HepG2 (cell line): Measurements from ENCODE around the gene NTN3. TPM values are rescaled to one million over a fixed set of nuclear protein-coding genes. Genes with fewer than 3 reads are reported as not detected.

Experiments
- FOSL2 ChIP-seq: sonication (generic); formaldehyde crosslinking; IDR thresholded peaks from 2 replicates; pipeline ENCODE4 v1.4.0; 2020; ENCODE audit warnings: missing genetic modification reagents
- FOXP1 ChIP-seq, 2 experiments: fragments of 450-650 bp in 1 of 2; IDR thresholded peaks; 2 replicates each; pipeline ENCODE4 v1.6.1; 2017 to 2018; ENCODE audit warnings: antibody characterized with exemption in 1 of 2
- HMGXB4 ChIP-seq, 2 experiments: sonication (generic) in 1 of 2; formaldehyde crosslinking in 1 of 2; IDR thresholded peaks; 2 replicates each; pipeline versions ENCODE4 v1.4.0 to v1.6.1; 2018 to 2020; ENCODE audit warnings: missing genetic modification reagents in 2 of 2, borderline replicate concordance in 1 of 2, low read depth in 1 of 2, mild to moderate bottlenecking in 1 of 2, missing biosample characterization in 1 of 2
- SALL2 ChIP-seq: sonication (generic); formaldehyde crosslinking; IDR thresholded peaks from 2 replicates; pipeline ENCODE4 v1.8.1; 2023; ENCODE audit warnings: mild to moderate bottlenecking, missing genetic modification reagents, inconsistent platforms
- ZBTB49 ChIP-seq: sonication (generic); formaldehyde crosslinking; IDR thresholded peaks from 2 replicates; pipeline ENCODE4 v1.4.0; 2020; ENCODE audit warnings: missing genetic modification reagents, borderline replicate concordance
- ZFX ChIP-seq: sonication (generic); formaldehyde crosslinking; IDR thresholded peaks from 2 replicates; pipeline ENCODE4 v1.4.0; 2020; ENCODE audit warnings: mild to moderate bottlenecking, low read depth, missing genetic modification reagents, moderate library complexity
- ZNF225 ChIP-seq: sonication (generic); formaldehyde crosslinking; IDR thresholded peaks from 2 replicates; pipeline ENCODE4 v1.4.0; 2020; ENCODE audit warnings: mild to moderate bottlenecking, missing genetic modification reagents
- ZNF598 ChIP-seq: sonication (generic); formaldehyde crosslinking; IDR thresholded peaks from 2 replicates; pipeline ENCODE4 v1.5.1; 2020; ENCODE audit warnings: mild to moderate bottlenecking, missing genetic modification reagents, borderline replicate concordance
- ZNF784 ChIP-seq: sonication (generic); formaldehyde crosslinking; IDR thresholded peaks from 2 replicates; pipeline ENCODE4 v1.5.1; 2020; ENCODE audit warnings: missing genetic modification reagents, mild to moderate bottlenecking, borderline replicate concordance
- polyA plus RNA-seq, 8 experiments: library from polyadenylated mRNA; depleted of rRNA in 3 of 8; stranded (reverse) in 7 of 8; unstranded in 1 of 8; fragments of >200 nt; fragmentation: Illumina TruSeq in 4 of 8; extraction: Trizol in 4 of 8; gene quantifications; 2 replicates each; pipeline versions ENCODE4 v1.2.1 to v1.2.3, GENCODE V29; 2011 to 2016; ENCODE audit warnings: low read depth in 4 of 8, missing spikeins in 1 of 8, mixed read lengths in 1 of 8; ENCODE audit not compliant: insufficient read depth in 1 of 8
- total RNA-seq, 5 experiments: library from RNA; depleted of rRNA; stranded (reverse); fragments of >200 nt; fragmentation: Illumina TruSeq; extraction: Trizol; gene quantifications; 2 replicates each; pipeline ENCODE4 v1.2.3, GENCODE V29; 2016; ENCODE audit warnings: low read depth in 1 of 5

NTN3 gene
- total and polyA plus RNA-seq, 2 of the 13 experiments (the other 11 are each of a cell fraction or from before 2014, with no cell fraction given): 0.09 to 0.20 TPM

GRCh38 chr16:2468233-2468724, 2.8 kb upstream of the NTN3 start (continued):
- TF ChIP-seq HMGXB4 (CRISPR knock-in tag; IDR thresholded peaks at IDR 0.05; ENCODE audit: borderline replicate concordance in 1 of 2, low read depth in 1 of 2): peak in 1 of 2 experiments; percentile 31; a peak in 1 of 4 replicates
- peak; percentile 47; the same call in 1 of the 2 replicates for TF ChIP-seq ZNF598 (CRISPR knock-in tag)
- TF ChIP-seq ZFX (CRISPR knock-in tag): peak; percentile 42
- peak; percentile 74; the same call in 1 of the 2 replicates for TF ChIP-seq ZNF784 (CRISPR knock-in tag)
- no peak for TF ChIP-seq ZNF225
- no peak for TF ChIP-seq FOSL2
- no peak for TF ChIP-seq ZBTB49 (CRISPR knock-in tag)
- no peak for TF ChIP-seq FOXP1 (IDR thresholded peaks at IDR 0.05)
- no peak for TF ChIP-seq FOXP1 (CRISPR knock-in tag; IDR thresholded peaks at IDR 0.05)
- TF ChIP-seq SALL2 (CRISPR knock-in tag): no peak
